ENCODE data around the gene IRX2.

IRX2 gene

DNA sequence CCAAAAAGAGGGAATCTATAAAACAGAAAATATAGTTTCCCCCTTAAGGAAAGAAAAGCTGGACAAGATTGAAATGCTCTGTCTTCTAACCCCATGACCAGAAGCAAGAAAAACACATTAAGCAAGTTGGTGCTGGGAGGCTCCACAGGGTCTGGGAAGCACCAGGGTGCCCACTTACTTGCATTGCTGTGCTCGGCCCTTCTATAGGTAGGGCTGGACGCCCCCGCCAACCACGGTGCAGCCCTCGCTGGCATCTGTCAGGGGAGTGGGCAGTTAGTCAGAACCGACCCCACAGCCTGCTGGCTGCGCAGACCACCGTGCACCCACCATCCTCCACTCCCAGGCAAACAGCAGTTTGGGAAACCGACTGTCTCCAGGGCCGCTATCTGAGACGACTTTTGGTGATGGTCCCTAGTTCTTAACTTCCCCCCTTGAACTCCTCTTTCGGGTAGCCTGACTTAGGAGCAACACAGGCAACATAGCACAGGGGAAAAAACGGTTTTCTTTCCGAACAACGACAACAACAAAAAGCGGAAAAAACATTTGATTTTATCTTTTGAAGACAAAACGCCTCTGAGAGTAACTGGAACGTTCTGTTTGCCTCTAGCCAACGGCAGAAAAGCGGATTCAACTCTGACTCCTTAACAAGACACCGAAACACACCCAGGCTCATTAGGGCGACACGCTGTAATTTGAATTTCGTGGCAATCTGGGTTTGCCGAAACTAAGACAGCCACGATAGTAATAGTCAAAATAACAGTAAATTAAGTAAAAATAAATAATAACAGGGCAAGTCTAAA, 3.9 kb downstream of the IRX2 start:
- Histone ChIP-seq H4K91ac (ENCODE audit: low read length) (no peak overlapping the region), H3K4me1 (ENCODE audit: control insufficient read depth, insufficient read depth, low read depth, low read length) (peaks cover 15% of the 10 kb centered on the region), H2BK12ac (ENCODE audit: low read length in 2 of 2) (no peak overlapping the region), H3K9ac (ENCODE audit: low read length) (peak overlapping the region; percentile 69), H3K79me1 (replicated peaks; ENCODE audit: low read length, poor library complexity, severe bottlenecking) (no peaks in the 10 kb centered on the region), H2BK5ac (ENCODE audit: low read depth, low read length, poor library complexity, severe bottlenecking) (no peak overlapping the region), H3K23ac (ENCODE audit: low read length in 2 of 2) (no peak overlapping the region), H2AFZ (ENCODE audit: low read depth, low read length) (no peak overlapping the region), H3K18ac (ENCODE audit: low read depth in 1 of 2, low read length in 2 of 2) (no peak overlapping the region), H2BK120ac (ENCODE audit: low read depth, low read length) (no peak overlapping the region), H2AK5ac (ENCODE audit: low read length, severe bottlenecking) (no peak overlapping the region), H3K4me2 (ENCODE audit: low read length, poor library complexity, severe bottlenecking) (no peak overlapping the region), H2BK15ac (ENCODE audit: low read depth, poor library complexity, severe bottlenecking) (no peak overlapping the region), H3K36me3 (ENCODE audit: control insufficient read depth in 1 of 2, insufficient read depth in 2 of 2, low read depth in 1 of 2, low read length in 2 of 2) (peaks cover 0 to 23% of the 10 kb centered on the region in 2 experiments), H3K4ac (ENCODE audit: low read depth in 1 of 2, low read length in 2 of 2) (no peak overlapping the region), H3K27ac (ENCODE audit: low read length, poor library complexity, severe bottlenecking) (no peak overlapping the region), H3K14ac (ENCODE audit: low read length in 2 of 2) (no peak overlapping the region), H3K9me3 (ENCODE audit: control insufficient read depth, low read length) (no peaks in the 10 kb centered on the region), H4K8ac (ENCODE audit: low read length) (no peak overlapping the region), H3K27me3 (ENCODE audit: control insufficient read depth in 1 of 2, insufficient read depth in 1 of 2, low read length in 2 of 2) (peaks cover 0 to 28% of the 10 kb centered on the region in 2 experiments), H3K4me3 (ENCODE audit: insufficient read depth in 1 of 2, low read depth in 1 of 2, low read length in 2 of 2) (peak overlapping the region in 1 of 2 experiments; percentile 64)
- WGBS = 84% methylated on average over 21 of the region's 26 CpGs
- no peak for DNase-seq

- Histone ChIP-seq H3K4me1 (ENCODE audit: control insufficient read depth, insufficient read depth, low read depth, low read length) (peaks cover 9% of the 10 kb centered on the region), H3K9me3 (ENCODE audit: control insufficient read depth, low read length) (no peaks in the 10 kb centered on the region), H4K91ac (ENCODE audit: low read length) (no peak overlapping the region), H3K27ac (ENCODE audit: low read length, poor library complexity, severe bottlenecking) (no peak overlapping the region), H2BK120ac (ENCODE audit: low read depth, low read length) (no peak overlapping the region), H4K8ac (ENCODE audit: low read length) (no peak overlapping the region), H3K23ac (ENCODE audit: low read length in 2 of 2) (no peak overlapping the region), H2AFZ (ENCODE audit: low read depth, low read length) (no peak overlapping the region), H2BK5ac (ENCODE audit: low read depth, low read length, poor library complexity, severe bottlenecking) (no peak overlapping the region), H3K9ac (ENCODE audit: low read length) (peak overlapping the region; percentile 69), H3K27me3 (ENCODE audit: control insufficient read depth in 1 of 2, insufficient read depth in 1 of 2, low read length in 2 of 2) (peaks cover 0 to 27% of the 10 kb centered on the region in 2 experiments), H3K36me3 (ENCODE audit: control insufficient read depth in 1 of 2, insufficient read depth in 2 of 2, low read depth in 1 of 2, low read length in 2 of 2) (peaks cover 0 to 23% of the 10 kb centered on the region in 2 experiments), H3K4me3 (ENCODE audit: insufficient read depth in 1 of 2, low read depth in 1 of 2, low read length in 2 of 2) (peak overlapping the region in 1 of 2 experiments; percentile 64), H3K4me2 (ENCODE audit: low read length, poor library complexity, severe bottlenecking) (no peak overlapping the region), H2BK12ac (ENCODE audit: low read length in 2 of 2) (no peak overlapping the region), H3K18ac (ENCODE audit: low read depth in 1 of 2, low read length in 2 of 2) (no peak overlapping the region), H2BK15ac (ENCODE audit: low read depth, poor library complexity, severe bottlenecking) (no peak overlapping the region), H3K14ac (ENCODE audit: low read length in 2 of 2) (no peak overlapping the region), H2AK5ac (ENCODE audit: low read length, severe bottlenecking) (no peak overlapping the region), H3K4ac (ENCODE audit: low read depth in 1 of 2, low read length in 2 of 2) (no peak overlapping the region), H3K79me1 (replicated peaks; ENCODE audit: low read length, poor library complexity, severe bottlenecking) (no peaks in the 10 kb centered on the region)
- DNase-seq = no peak
- WGBS = 60% methylated on average over 2 of the region's 3 CpGs
These were observed 4.9 kb downstream of the IRX2 start for GRCh38 chr5:2746561-2747032.

- DNase-seq = no peak
- H3K4ac ChIP-seq (ENCODE audit: low read depth in 1 of 2, low read length in 2 of 2) = no peak overlapping the region
- no peak overlapping the region for H2BK120ac ChIP-seq (ENCODE audit: low read depth, low read length)
- H3K4me2 ChIP-seq (ENCODE audit: low read length, poor library complexity, severe bottlenecking) = no peak overlapping the region
- H3K23ac ChIP-seq (ENCODE audit: low read length in 2 of 2) = no peak overlapping the region
- H3K18ac ChIP-seq (ENCODE audit: low read depth in 1 of 2, low read length in 2 of 2) = no peak overlapping the region
- H2AFZ ChIP-seq (ENCODE audit: low read depth, low read length) = no peak overlapping the region
- peaks cover 0 to 23% of the 10 kb centered on the region in 2 experiments for H3K36me3 ChIP-seq (ENCODE audit: control insufficient read depth in 1 of 2, insufficient read depth in 2 of 2, low read depth in 1 of 2, low read length in 2 of 2)
- no peak overlapping the region for H3K14ac ChIP-seq (ENCODE audit: low read length in 2 of 2)
- H3K9me3 ChIP-seq (ENCODE audit: control insufficient read depth, low read length) = no peaks in the 10 kb centered on the region
- WGBS = 81% methylated on average over 1 of the region's 2 CpGs
- no peak overlapping the region for H3K27ac ChIP-seq (ENCODE audit: low read length, poor library complexity, severe bottlenecking)
- H2BK12ac ChIP-seq (ENCODE audit: low read length in 2 of 2) = no peak overlapping the region
- H3K27me3 ChIP-seq (ENCODE audit: control insufficient read depth in 1 of 2, insufficient read depth in 1 of 2, low read length in 2 of 2) = peaks cover 0 to 35% of the 10 kb centered on the region in 2 experiments
- H2BK5ac ChIP-seq (ENCODE audit: low read depth, low read length, poor library complexity, severe bottlenecking) = no peak overlapping the region
- H3K4me1 ChIP-seq (ENCODE audit: control insufficient read depth, insufficient read depth, low read depth, low read length) = no peaks in the 10 kb centered on the region
- H4K91ac ChIP-seq (ENCODE audit: low read length) = no peak overlapping the region
- no peaks in the 10 kb centered on the region for H3K79me1 ChIP-seq (replicated peaks; ENCODE audit: low read length, poor library complexity, severe bottlenecking)
- H4K8ac ChIP-seq (ENCODE audit: low read length) = no peak overlapping the region
- no peak overlapping the region for H2BK15ac ChIP-seq (ENCODE audit: low read depth, poor library complexity, severe bottlenecking)
- H3K4me3 ChIP-seq (ENCODE audit: insufficient read depth in 1 of 2, low read depth in 1 of 2, low read length in 2 of 2) = no peak overlapping the region
- H2AK5ac ChIP-seq (ENCODE audit: low read length, severe bottlenecking) = no peak overlapping the region
- peak overlapping the region; percentile 44 for H3K9ac ChIP-seq (ENCODE audit: low read length)
These were observed 7.0 kb downstream of the IRX2 start for GRCh38 chr5:2744485-2744884.

DNA sequence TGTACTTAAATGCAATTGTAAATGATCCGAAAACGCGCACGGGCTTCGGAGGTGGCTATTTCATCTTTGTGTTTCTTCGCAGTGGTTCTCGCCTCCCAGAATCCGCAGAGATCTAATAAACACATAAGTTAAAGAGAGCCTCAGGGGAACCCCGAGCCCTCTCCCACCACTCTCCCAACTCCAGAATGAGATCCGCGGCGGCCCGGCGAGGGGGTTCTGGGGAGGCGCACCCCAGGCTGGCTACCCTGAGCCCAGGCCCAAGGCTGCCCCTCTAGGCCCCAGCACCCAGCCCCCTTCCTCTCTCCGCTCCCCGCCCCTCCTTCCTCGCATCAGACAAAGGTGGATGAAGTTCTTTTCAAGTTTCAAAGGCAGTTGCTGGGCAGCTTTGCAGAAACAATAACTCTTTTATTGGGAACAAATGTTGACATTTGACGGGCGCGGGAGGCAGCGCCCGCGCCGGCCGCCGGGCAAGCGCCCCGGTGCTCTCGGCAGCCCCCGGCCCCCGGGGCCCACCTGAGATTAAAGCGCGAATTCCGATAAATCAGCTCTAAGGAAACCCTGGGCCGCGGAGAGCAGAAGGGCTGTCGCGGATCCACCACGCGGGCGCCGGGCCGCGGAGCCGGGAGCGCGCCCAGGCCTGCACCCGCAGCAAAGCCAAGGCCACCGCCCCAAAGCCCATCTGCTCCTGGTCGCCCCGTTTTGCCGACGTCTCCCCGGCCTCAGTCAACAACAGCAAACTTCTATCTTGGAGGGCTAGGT, 8.4 kb downstream of the IRX2 start:
- Histone ChIP-seq H3K4me1 (ENCODE audit: control insufficient read depth, insufficient read depth, low read depth, low read length) (peaks cover 5% of the 10 kb centered on the region), H3K27me3 (ENCODE audit: control insufficient read depth in 1 of 2, insufficient read depth in 1 of 2, low read length in 2 of 2) (peaks cover 0 to 42% of the 10 kb centered on the region in 2 experiments), H3K9me3 (ENCODE audit: control insufficient read depth, low read length) (no peaks in the 10 kb centered on the region), H2BK12ac (ENCODE audit: low read length in 2 of 2) (no peak overlapping the region), H3K79me1 (replicated peaks; ENCODE audit: low read length, poor library complexity, severe bottlenecking) (no peaks in the 10 kb centered on the region), H2AFZ (ENCODE audit: low read depth, low read length) (no peak overlapping the region), H4K91ac (ENCODE audit: low read length) (no peak overlapping the region), H3K4me2 (ENCODE audit: low read length, poor library complexity, severe bottlenecking) (no peak overlapping the region), H3K4me3 (ENCODE audit: insufficient read depth in 1 of 2, low read depth in 1 of 2, low read length in 2 of 2) (peak overlapping the region in 1 of 2 experiments; percentile 37), H3K14ac (ENCODE audit: low read length in 2 of 2) (no peak overlapping the region), H3K18ac (ENCODE audit: low read depth in 1 of 2, low read length in 2 of 2) (no peak overlapping the region), H3K23ac (ENCODE audit: low read length in 2 of 2) (no peak overlapping the region), H2AK5ac (ENCODE audit: low read length, severe bottlenecking) (no peak overlapping the region), H3K9ac (ENCODE audit: low read length) (peak overlapping the region; percentile 36), H3K36me3 (ENCODE audit: control insufficient read depth in 1 of 2, insufficient read depth in 2 of 2, low read depth in 1 of 2, low read length in 2 of 2) (peaks cover 0 to 19% of the 10 kb centered on the region in 2 experiments), H2BK15ac (ENCODE audit: low read depth, poor library complexity, severe bottlenecking) (no peak overlapping the region), H3K27ac (ENCODE audit: low read length, poor library complexity, severe bottlenecking) (no peak overlapping the region), H2BK120ac (ENCODE audit: low read depth, low read length) (no peak overlapping the region), H2BK5ac (ENCODE audit: low read depth, low read length, poor library complexity, severe bottlenecking) (no peak overlapping the region), H4K8ac (ENCODE audit: low read length) (no peak overlapping the region), H3K4ac (ENCODE audit: low read depth in 1 of 2, low read length in 2 of 2) (no peak overlapping the region)
- 58% methylated on average over 47 of the region's 55 CpGs for WGBS
- DNase-seq = no peak
